ENCODE results near the gene ARHGEF1.

DNA sequence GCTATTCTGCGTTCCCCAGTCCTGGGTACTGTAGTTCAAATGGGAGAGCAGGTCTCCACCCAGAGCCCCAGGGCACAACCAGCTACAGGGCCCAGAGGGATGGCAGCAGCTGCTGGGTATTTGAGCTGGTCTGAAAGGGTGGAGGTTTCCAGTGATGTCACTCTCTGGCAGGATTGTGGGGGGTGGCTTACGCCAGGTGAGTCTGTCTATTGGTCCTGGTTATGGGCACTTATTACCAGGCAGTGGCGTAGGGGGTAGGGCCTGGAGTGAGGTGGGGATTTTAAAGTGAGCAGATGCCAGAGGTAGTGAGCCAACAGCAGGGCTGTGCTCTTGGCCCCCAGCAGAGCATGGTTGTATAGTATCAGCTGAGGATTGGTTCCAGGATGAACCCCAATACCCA is 16.7 kb upstream of the ARHGEF1 start:
- no peak for TF ChIP-seq CTCF (conservative IDR thresholded peaks at IDR 0.05 in 1 of 2, IDR thresholded peaks at IDR 0.05 in 1 of 2; ENCODE audit: low read depth in 1 of 2, low read length in 2 of 2)
- TF ChIP-seq EZH2 (IDR thresholded peaks at IDR 0.05; ENCODE audit: low read length, missing control alignments), result no peak
